ENCODE measurements around the gene SFXN2. TPM values are rescaled to one million over a fixed set of nuclear protein-coding genes. Genes with fewer than 3 reads are reported as not detected.

The SFXN2 gene
- polyA plus RNA-seq, 1 experiment = 6.5 TPM

- peak; percentile 99 for DNase-seq (ENCODE audit: low read depth, low spot score)
- TF ChIP-seq CTCF (IDR thresholded peaks at IDR 0.05; ENCODE audit: low read depth, low read length) = no peak
- Histone ChIP-seq H3K4me3 (ENCODE audit: low read depth, low read length) (peak within 1 kb of the TSS; percentile 97), H3K27me3 (ENCODE audit: control insufficient read depth, insufficient read depth, low read length) (no peaks in the 10 kb centered on the region), H3K9me3 (ENCODE audit: control insufficient read depth, insufficient read depth, low read length) (no peaks in the 10 kb centered on the region), H3K27ac (ENCODE audit: low read depth, low read length) (no peak within 1 kb of the TSS)
- ChIA-PET POLR2A (interaction anchor here (0.7 to 1.4 kb wide), 8 partner anchors 9 to 80 kb away, joined by 3 to 7 read pairs (median 4); partner anchors contain the start of genes ARL3 and SFXN2), CTCF (interaction anchor here (0.9 to 2.3 kb wide), 2 partner anchors 9 to 158 kb away, joined by 3 to 9 read pairs; no protein-coding TSS in a partner anchor)
Measured at GRCh38 chr10:102743588-102744373, 29.3 kb downstream of the SFXN2 start, which contains the start of gene WBP1L. WBP1L (plus strand) TSS chr10:102743948; CDS start chr10:102744054, 106 bp downstream.

- ChIA-PET CTCF (interaction anchor here (2.3 kb wide), 1 partner anchor 9 kb away, joined by 9 read pairs; no protein-coding TSS in a partner anchor), POLR2A (interaction anchor here (1.4 kb wide), 1 partner anchor 68 kb away, joined by 4 read pairs; no protein-coding TSS in a partner anchor)
- no peaks in the 10 kb centered on the region for H3K27me3 ChIP-seq (ENCODE audit: control insufficient read depth, insufficient read depth, low read length)
- H3K9me3 ChIP-seq (ENCODE audit: control insufficient read depth, insufficient read depth, low read length) = no peaks in the 10 kb centered on the region
- no peak for DNase-seq (ENCODE audit: low read depth, low spot score)
- H3K4me3 ChIP-seq (ENCODE audit: low read depth, low read length) = peak overlapping the region; percentile 97
- TF ChIP-seq CTCF (IDR thresholded peaks at IDR 0.05; ENCODE audit: low read depth, low read length) = no peak
- no peak overlapping the region for H3K27ac ChIP-seq (ENCODE audit: low read depth, low read length)
Measured at GRCh38 chr10:102744374-102745051, 30.1 kb downstream of the SFXN2 start.

GRCh38 chr10:102745157-102745556 lies 30.7 kb downstream of the SFXN2 start:
- no peak overlapping the region for H3K27ac ChIP-seq (ENCODE audit: low read depth, low read length)
- no peak for TF ChIP-seq CTCF (IDR thresholded peaks at IDR 0.05; ENCODE audit: low read depth, low read length)
- no peaks in the 10 kb centered on the region for H3K27me3 ChIP-seq (ENCODE audit: control insufficient read depth, insufficient read depth, low read length)
- CTCF ChIA-PET = interaction anchor here (1.5 to 2.3 kb wide), 2 partner anchors 8 to 156 kb away, joined by 4 to 9 read pairs; no protein-coding TSS in a partner anchor
- peak overlapping the region; percentile 97 for H3K4me3 ChIP-seq (ENCODE audit: low read depth, low read length)
- POLR2A ChIA-PET = interaction anchor here (1.4 kb wide), 1 partner anchor 69 kb away, joined by 4 read pairs; no protein-coding TSS in a partner anchor
- no peak for DNase-seq (ENCODE audit: low read depth, low spot score)
- H3K9me3 ChIP-seq (ENCODE audit: control insufficient read depth, insufficient read depth, low read length) = no peaks in the 10 kb centered on the region

GRCh38 chr10:102752266-102752930 lies 38.0 kb downstream of the SFXN2 start:
- DNase-seq (ENCODE audit: low read depth, low spot score) = no peak
- no peaks in the 10 kb centered on the region for H3K9me3 ChIP-seq (ENCODE audit: control insufficient read depth, insufficient read depth, low read length)
- POLR2A ChIA-PET = interaction anchor here (1.6 kb wide), 2 partner anchors 9 to 25 kb away, joined by 7 read pairs; partner anchors contain the start of gene WBP1L
- H3K27ac ChIP-seq (ENCODE audit: low read depth, low read length) = peak overlapping the region; percentile 52
- H3K4me3 ChIP-seq (ENCODE audit: low read depth, low read length) = no peak overlapping the region
- no peak for TF ChIP-seq CTCF (IDR thresholded peaks at IDR 0.05; ENCODE audit: low read depth, low read length)
- H3K27me3 ChIP-seq (ENCODE audit: control insufficient read depth, insufficient read depth, low read length) = no peaks in the 10 kb centered on the region
- CTCF ChIA-PET = interaction anchor here (0.6 to 3.0 kb wide), 16 partner anchors 8 to 165 kb away, joined by 3 to 27 read pairs (median 4); partner anchors contain the start of genes CNNM2 and WBP1L
